BLaER1 treated with 17β-estradiol and CSF1 and Interleukin-3, amounts not matched to agents 10 nM and 100 nM (cell line): ENCODE data around the gene GDPD4.

Source experiments
- H3K27ac ChIP-seq, 11 experiments: shearing (Covaris generic); formaldehyde crosslinking; 2 replicates each; pipeline ENCODE4 v1.8.1; 2022
- H3K27me3 ChIP-seq, 11 experiments: shearing (Covaris generic); formaldehyde crosslinking; 2 replicates each; pipeline ENCODE4 v1.8.1; 2022
- H3K36me3 ChIP-seq, 11 experiments: shearing (Covaris generic); formaldehyde crosslinking; 2 replicates each; pipeline ENCODE4 v1.8.1; 2022
- H3K4me1 ChIP-seq, 10 experiments: shearing (Covaris generic); formaldehyde crosslinking; 2 replicates each; pipeline ENCODE4 v1.8.1; 2022
- H3K4me2 ChIP-seq, 11 experiments: shearing (Covaris generic); formaldehyde crosslinking; 2 replicates each; pipeline ENCODE4 v1.8.1; 2022
- H3K4me3 ChIP-seq, 10 experiments: shearing (Covaris generic); formaldehyde crosslinking; 2 replicates each; pipeline ENCODE4 v1.8.1; 2022
- H3K9ac ChIP-seq, 11 experiments: shearing (Covaris generic); formaldehyde crosslinking; 2 replicates each; pipeline ENCODE4 v1.8.1; 2022
- H3K9me3 ChIP-seq, 11 experiments: shearing (Covaris generic); formaldehyde crosslinking; replicated peaks in 1 of 11; 2 replicates each; pipeline ENCODE4 v1.8.1; 2022
- H4K20me1 ChIP-seq, 11 experiments: shearing (Covaris generic); formaldehyde crosslinking; 2 replicates each; pipeline ENCODE4 v1.8.1; 2022
- Cebpa-rat ChIP-seq, 11 experiments: shearing (Covaris generic); IDR thresholded peaks; 2 replicates each; pipeline ENCODE4 v1.8.1; 2022

The GDPD4 gene

GRCh38 chr11:77205467-77206263, 95.8 kb downstream of the GDPD4 start:
- Histone ChIP-seq H3K9ac (peak overlapping the region in 3 of 11 experiments; percentile 30 to 47 (median 37); a peak in 4 of 22 replicates), H3K4me1 (peaks cover 39 to 79% (median 58%) of the 10 kb centered on the region in 10 experiments), H3K36me3 (peaks cover 0 to 52% (median 0%) of the 10 kb centered on the region in 11 experiments; a peak in 5 of 22 replicates), H3K4me3 (no peak overlapping the region), H3K27me3 (peaks cover 0 to 22% (median 0%) of the 10 kb centered on the region in 11 experiments; a peak in 4 of 22 replicates), H3K4me2 (peak overlapping the region; percentile 59 to 92 (median 83)), H3K9me3 (no peaks in the 10 kb centered on the region), H4K20me1 (peaks cover 0 to 33% (median 0%) of the 10 kb centered on the region in 11 experiments; a peak in 3 of 22 replicates), H3K27ac (peak overlapping the region in 4 of 11 experiments; percentile 7 to 65 (median 24); a peak in 3 of 22 replicates)
- no peak for TF ChIP-seq Cebpa-rat (IDR thresholded peaks at IDR 0.05)

GRCh38 chr11:77204754-77205466, 96.6 kb downstream of the GDPD4 start:
- Histone ChIP-seq H3K9me3 (no peaks in the 10 kb centered on the region), H4K20me1 (peaks cover 0 to 33% (median 0%) of the 10 kb centered on the region in 11 experiments; a peak in 3 of 22 replicates), H3K9ac (peak overlapping the region in 4 of 11 experiments; percentile 30 to 47 (median 38); a peak in 5 of 22 replicates), H3K36me3 (peaks cover 0 to 52% (median 0%) of the 10 kb centered on the region in 11 experiments; a peak in 5 of 22 replicates), H3K4me3 (no peak overlapping the region), H3K4me2 (peak overlapping the region; percentile 60 to 92 (median 83)), H3K4me1 (peaks cover 39 to 79% (median 58%) of the 10 kb centered on the region in 10 experiments), H3K27me3 (peaks cover 0 to 22% (median 0%) of the 10 kb centered on the region in 11 experiments; a peak in 4 of 22 replicates), H3K27ac (peak overlapping the region in 4 of 11 experiments; percentile 21 to 65 (median 42); a peak in 3 of 22 replicates)
- no peak for TF ChIP-seq Cebpa-rat (IDR thresholded peaks at IDR 0.05)

GRCh38 chr11:77203901-77204753, 97.4 kb downstream of the GDPD4 start:
- Histone ChIP-seq H3K4me1 (peaks cover 42 to 78% (median 59%) of the 10 kb centered on the region in 10 experiments), H3K9ac (peak overlapping the region in 8 of 11 experiments; percentile 19 to 47 (median 32); a peak in 10 of 22 replicates), H3K4me2 (peak overlapping the region; percentile 60 to 92 (median 81)), H4K20me1 (peaks cover 0 to 33% (median 0%) of the 10 kb centered on the region in 11 experiments; a peak in 3 of 22 replicates), H3K4me3 (peak overlapping the region in 4 of 10 experiments; percentile 0 to 42 (median 16); a peak in 3 of 20 replicates), H3K27me3 (peaks cover 0 to 22% (median 0%) of the 10 kb centered on the region in 11 experiments; a peak in 4 of 22 replicates), H3K36me3 (peaks cover 0 to 55% (median 0%) of the 10 kb centered on the region in 11 experiments; a peak in 5 of 22 replicates), H3K27ac (peak overlapping the region in 8 of 11 experiments; percentile 13 to 65 (median 39); a peak in 12 of 22 replicates), H3K9me3 (no peaks in the 10 kb centered on the region)
- TF ChIP-seq Cebpa-rat (IDR thresholded peaks at IDR 0.05): no peak

GRCh38 chr11:77202941-77203900, 98.3 kb downstream of the GDPD4 start:
- Histone ChIP-seq H3K27ac (peak overlapping the region in 9 of 11 experiments; percentile 13 to 65 (median 35); a peak in 12 of 22 replicates), H3K4me2 (peak overlapping the region; percentile 60 to 92 (median 81)), H3K4me1 (peaks cover 50 to 73% (median 53%) of the 10 kb centered on the region in 10 experiments), H3K9me3 (no peaks in the 10 kb centered on the region), H3K4me3 (peak overlapping the region in 4 of 10 experiments; percentile 0 to 42 (median 11); a peak in 3 of 20 replicates), H3K36me3 (peaks cover 0 to 55% (median 0%) of the 10 kb centered on the region in 11 experiments; a peak in 5 of 22 replicates), H3K9ac (peak overlapping the region in 8 of 11 experiments; percentile 19 to 47 (median 32); a peak in 10 of 22 replicates), H3K27me3 (peaks cover 0 to 22% (median 0%) of the 10 kb centered on the region in 11 experiments; a peak in 4 of 22 replicates), H4K20me1 (peaks cover 0 to 33% (median 0%) of the 10 kb centered on the region in 11 experiments; a peak in 3 of 22 replicates)
- no peak for TF ChIP-seq Cebpa-rat (IDR thresholded peaks at IDR 0.05)

GRCh38 chr11:77201991-77202841, 99.3 kb downstream of the GDPD4 start:
- H3K4me3 ChIP-seq: no peak overlapping the region
- peaks cover 0 to 55% (median 0%) of the 10 kb centered on the region in 11 experiments; a peak in 5 of 22 replicates for H3K36me3 ChIP-seq
- peaks cover 0 to 22% (median 0%) of the 10 kb centered on the region in 11 experiments; a peak in 4 of 22 replicates for H3K27me3 ChIP-seq
- H3K27ac ChIP-seq: no peak overlapping the region
- no peaks in the 10 kb centered on the region for H3K9me3 ChIP-seq
- 0 out of 22 replicates have a peak overlapping the region, but pooled peaks of 2 of the 11 experiments have one; percentile 0 to 14 for H3K4me2 ChIP-seq
- no peak overlapping the region for H3K9ac ChIP-seq
- TF ChIP-seq Cebpa-rat (IDR thresholded peaks at IDR 0.05): no peak
- H4K20me1 ChIP-seq: peaks cover 0 to 32% (median 0%) of the 10 kb centered on the region in 11 experiments; a peak in 3 of 22 replicates
- peaks cover 45 to 64% (median 51%) of the 10 kb centered on the region in 10 experiments for H3K4me1 ChIP-seq

GRCh38 chr11:77201370-77201769, 100.1 kb downstream of the GDPD4 start:
- H3K27me3 ChIP-seq: peaks cover 0 to 22% (median 0%) of the 10 kb centered on the region in 11 experiments; a peak in 4 of 22 replicates
- peaks cover 0 to 24% (median 0%) of the 10 kb centered on the region in 11 experiments; a peak in 3 of 22 replicates for H4K20me1 ChIP-seq
- no peak for TF ChIP-seq Cebpa-rat (IDR thresholded peaks at IDR 0.05)
- no peak overlapping the region for H3K4me3 ChIP-seq
- no peaks in the 10 kb centered on the region for H3K9me3 ChIP-seq
- H3K9ac ChIP-seq: no peak overlapping the region
- H3K27ac ChIP-seq: no peak overlapping the region
- H3K4me2 ChIP-seq: no peak overlapping the region; a peak in 1 of 22 replicates
- H3K4me1 ChIP-seq: peaks cover 37 to 56% (median 43%) of the 10 kb centered on the region in 10 experiments
- H3K36me3 ChIP-seq: peaks cover 0 to 59% (median 0%) of the 10 kb centered on the region in 11 experiments; a peak in 5 of 22 replicates
